IPS-NIHi7 (cell line): ENCODE measurements around the gene DHX58.

ENCODE experiments used
- DNase-seq: peaks from one replicate; pipeline ENCODE4 v3.0.0; 2012; ENCODE audit warnings: mixed read lengths; ENCODE audit errors: extremely low spot score

DHX58 gene

DNA sequence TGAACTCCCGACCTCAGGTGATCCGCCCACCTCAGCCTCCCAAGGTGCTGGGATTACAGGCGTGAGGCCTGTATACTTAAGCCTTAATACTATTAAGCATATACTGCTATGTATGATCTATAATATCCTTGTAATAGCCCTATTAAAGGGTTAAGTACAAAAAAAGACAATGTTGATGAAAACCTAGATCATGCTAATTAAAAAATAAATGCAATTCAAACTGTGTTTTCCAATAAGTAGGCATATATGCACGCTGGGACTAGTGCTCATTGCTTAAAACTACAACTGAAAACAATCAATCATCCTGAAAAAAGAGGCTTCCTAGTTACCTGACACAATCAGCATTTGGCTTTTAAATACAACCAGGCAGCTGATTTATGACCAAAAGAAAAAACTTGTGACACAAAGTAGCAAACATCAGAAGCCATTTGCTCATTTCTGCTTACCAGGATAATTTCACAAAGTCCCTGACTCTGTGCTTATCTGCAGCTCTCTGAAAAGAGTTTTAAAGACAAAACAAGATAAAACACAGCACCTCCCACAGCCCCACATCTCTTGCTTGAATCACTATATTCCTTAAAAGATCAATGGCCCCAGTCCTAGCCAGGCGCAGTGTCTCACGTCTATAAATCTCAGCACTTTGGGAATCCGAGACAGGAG is 25.3 kb downstream of the DHX58 start:
- no peak for DNase-seq

GRCh38 chr17:42081516-42082129 is 30.9 kb downstream of the DHX58 start:
- no peak for DNase-seq

GRCh38 chr17:42079541-42079940 is 33.0 kb downstream of the DHX58 start:
- DNase-seq = no peak

GRCh38 chr17:42078396-42079043 is 34.0 kb downstream of the DHX58 start:
- no peak for DNase-seq

GRCh38 chr17:42077755-42078154 is 34.8 kb downstream of the DHX58 start:
- DNase-seq = no peak

GRCh38 chr17:42076797-42077559 is 35.5 kb downstream of the DHX58 start:
- no peak for DNase-seq

DNA sequence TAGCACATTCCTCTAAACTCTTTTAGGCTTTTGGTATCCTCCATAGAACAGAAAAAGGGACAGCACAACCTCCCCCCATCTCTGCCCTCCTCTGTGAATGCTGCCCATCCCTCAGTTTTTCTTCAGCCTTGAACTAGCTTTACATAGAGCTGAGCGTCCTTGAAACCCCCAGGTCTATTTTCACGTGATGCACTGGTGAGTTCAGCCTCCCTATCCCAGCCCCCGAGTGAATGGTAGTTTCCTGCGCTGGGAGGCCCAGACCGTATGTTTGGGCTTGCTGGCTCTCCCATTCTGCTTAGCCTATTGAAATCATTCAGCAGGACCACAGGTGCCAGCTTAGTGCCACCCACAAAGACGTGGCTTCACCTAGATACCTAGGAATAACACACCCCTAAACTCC is 36.7 kb downstream of the DHX58 start:
- DNase-seq = no peak

DNA sequence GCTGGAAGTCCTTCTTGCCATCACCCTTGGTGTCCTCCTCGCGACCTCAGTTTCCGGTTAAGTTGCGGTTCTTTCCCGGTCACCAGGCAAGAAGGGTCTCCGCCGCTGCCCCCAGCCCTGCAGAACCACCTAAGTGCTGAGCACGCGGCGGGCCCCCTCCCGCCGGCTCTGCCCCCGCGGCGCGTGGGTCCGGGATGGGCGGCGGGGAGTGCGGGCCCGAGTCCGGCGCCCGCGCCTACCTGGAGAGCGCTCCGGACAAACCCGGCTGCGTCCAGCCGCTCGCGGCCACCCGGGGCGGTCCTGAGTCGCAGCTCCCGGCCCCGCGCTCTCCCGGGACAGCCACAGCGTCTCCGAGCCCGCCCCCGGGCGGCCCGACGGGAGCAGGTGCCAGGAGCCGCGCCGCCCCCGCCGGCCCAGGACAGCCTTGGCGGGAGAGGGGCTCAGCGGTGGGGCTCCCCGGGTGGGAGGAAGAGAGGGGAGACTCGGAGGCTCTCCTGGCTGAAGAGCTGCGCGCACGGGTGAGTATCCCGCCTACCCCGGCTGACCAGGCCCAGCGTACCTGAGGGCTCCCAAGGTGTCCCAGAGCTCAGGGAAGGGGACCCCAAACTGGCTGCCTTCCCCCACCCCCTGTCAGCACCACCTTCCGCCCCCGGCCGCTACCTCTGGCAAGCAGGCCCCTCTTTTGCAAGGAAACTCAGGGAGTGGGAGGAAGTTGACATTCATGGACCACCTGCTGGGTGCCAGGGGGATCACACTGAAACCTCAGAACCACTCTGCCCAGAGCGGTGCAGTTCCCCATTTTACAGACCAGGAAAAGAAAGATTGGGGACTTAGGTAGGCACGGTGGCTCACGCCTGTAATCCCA is 40.0 kb downstream of the DHX58 start:
- DNase-seq = peak; percentile 52

DNA sequence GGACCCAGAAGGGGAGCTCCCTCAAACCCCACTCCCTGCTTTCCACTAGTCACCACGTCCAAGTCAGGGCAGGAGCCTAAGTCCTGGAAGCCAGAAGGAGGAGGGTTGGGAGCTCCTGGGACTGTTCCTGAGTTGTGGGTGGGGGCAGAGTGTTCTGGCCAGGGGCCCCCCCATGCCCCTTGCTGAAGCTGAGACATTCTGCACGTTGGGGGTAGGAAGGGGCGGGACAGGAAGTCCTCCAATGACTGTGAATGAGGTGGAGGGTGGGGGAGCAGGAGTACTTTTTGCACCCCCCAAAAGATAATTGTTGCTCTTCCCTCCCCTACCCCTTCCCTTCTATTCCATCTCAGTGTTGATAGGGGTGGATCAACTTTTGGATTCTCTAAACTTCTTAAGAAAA is 40.7 kb downstream of the DHX58 start:
- no peak for DNase-seq

- DNase-seq = no peak
Observed at GRCh38 chr17:42068979-42069378, 43.5 kb downstream of the DHX58 start.

GRCh38 chr17:42067371-42068091 is 45.0 kb downstream of the DHX58 start:
- DNase-seq = peak; percentile 84

DNA sequence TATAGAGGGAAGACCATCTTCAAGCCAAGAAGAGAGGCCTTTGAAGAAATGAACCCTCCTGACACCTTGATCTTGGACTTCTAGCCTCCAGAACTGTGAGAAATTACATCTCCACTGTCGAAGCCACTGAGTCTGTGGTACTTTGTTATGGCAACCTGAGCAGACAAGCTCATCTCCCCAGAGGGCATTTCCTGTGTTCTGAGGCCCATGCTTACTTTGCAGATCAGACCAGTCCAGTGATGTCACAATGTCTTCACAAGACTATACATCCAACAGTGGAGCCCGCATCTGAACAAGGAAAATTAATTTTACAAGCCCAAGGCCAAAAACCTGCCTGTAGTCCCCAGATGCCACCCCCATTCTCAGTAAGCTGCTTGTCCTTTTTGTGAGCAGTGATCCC is 47.3 kb downstream of the DHX58 start:
- no peak for DNase-seq

- DNase-seq = no peak
Observed at GRCh38 chr17:42062681-42063080, 49.8 kb downstream of the DHX58 start.

GRCh38 chr17:42061646-42062487 is 50.6 kb downstream of the DHX58 start:
- DNase-seq = no peak

GRCh38 chr17:42060231-42060630 is 52.3 kb downstream of the DHX58 start:
- DNase-seq = no peak

GRCh38 chr17:42059815-42060214 is 52.7 kb downstream of the DHX58 start:
- no peak for DNase-seq

- DNase-seq = no peak
Observed at GRCh38 chr17:42058063-42058462, 54.5 kb downstream of the DHX58 start.

DNA sequence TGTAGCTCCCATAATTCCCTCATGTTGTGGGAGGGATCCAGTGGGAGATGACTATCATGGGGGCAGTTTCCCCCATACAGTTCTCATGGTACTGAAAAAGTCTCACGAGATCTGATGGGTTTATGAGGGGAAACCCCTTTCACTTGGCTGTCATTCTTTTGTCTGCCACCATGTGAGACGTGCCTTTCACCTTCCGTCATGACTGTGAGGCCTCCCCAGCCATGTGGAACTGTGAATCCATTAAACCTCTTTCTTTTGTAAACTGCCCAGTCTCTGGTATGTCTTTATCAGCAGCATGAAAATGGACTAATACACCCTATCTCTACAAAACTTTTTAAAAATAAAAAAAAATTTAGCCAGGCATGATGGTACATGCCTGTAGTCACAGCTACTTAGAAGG is 55.9 kb downstream of the DHX58 start:
- DNase-seq = no peak

- no peak for DNase-seq
Observed at GRCh38 chr17:42055496-42055895, 57.0 kb downstream of the DHX58 start.

- no peak for DNase-seq
Observed at GRCh38 chr17:42055027-42055426, 57.5 kb downstream of the DHX58 start.
